SH-SY5Y (cell line): Measurements from ENCODE around the gene TAOK3.

ENCODE experiments used
- GATA2 ChIP-seq: IDR thresholded peaks from 2 replicates; pipeline ENCODE4 v1.6.1; 2011; ENCODE audit warnings: mild to moderate bottlenecking, low read depth, low read length
- GATA3 ChIP-seq: IDR thresholded peaks from 2 replicates; pipeline ENCODE4 v1.6.1; 2011; ENCODE audit warnings: low read depth, mild to moderate bottlenecking, low read length, moderate library complexity

GRCh38 chr12:118220702-118221101 lies 152.0 kb downstream of the TAOK3 start:
- TF ChIP-seq GATA2, result no peak
- TF ChIP-seq GATA3, result no peak
